Uterus (tissue), 2 donors: ENCODE results near the gene RASGEF1C.

Source experiments
- POLR2A ChIP-seq, 2 donors: fragments of 450-650 bp; IDR thresholded peaks; one replicate each; pipeline ENCODE4 v1.6.1; 2016; ENCODE audit warnings: antibody characterized with exemption in 2 of 2, mild to moderate bottlenecking in 1 of 2, moderate library complexity in 1 of 2
- TF ChIP-seq, protein P1 (sequence below), 4 experiments: fragments of 200-600 bp in 2 of 4; fragments of 450-650 bp in 2 of 4; sonication (generic) in 2 of 4; IDR thresholded peaks; one replicate each; pipeline ENCODE4 v1.5.1; 2016 to 2019; ENCODE audit warnings: antibody characterized with exemption in 4 of 4, mild to moderate bottlenecking in 2 of 4, moderate library complexity in 1 of 4

DNA sequence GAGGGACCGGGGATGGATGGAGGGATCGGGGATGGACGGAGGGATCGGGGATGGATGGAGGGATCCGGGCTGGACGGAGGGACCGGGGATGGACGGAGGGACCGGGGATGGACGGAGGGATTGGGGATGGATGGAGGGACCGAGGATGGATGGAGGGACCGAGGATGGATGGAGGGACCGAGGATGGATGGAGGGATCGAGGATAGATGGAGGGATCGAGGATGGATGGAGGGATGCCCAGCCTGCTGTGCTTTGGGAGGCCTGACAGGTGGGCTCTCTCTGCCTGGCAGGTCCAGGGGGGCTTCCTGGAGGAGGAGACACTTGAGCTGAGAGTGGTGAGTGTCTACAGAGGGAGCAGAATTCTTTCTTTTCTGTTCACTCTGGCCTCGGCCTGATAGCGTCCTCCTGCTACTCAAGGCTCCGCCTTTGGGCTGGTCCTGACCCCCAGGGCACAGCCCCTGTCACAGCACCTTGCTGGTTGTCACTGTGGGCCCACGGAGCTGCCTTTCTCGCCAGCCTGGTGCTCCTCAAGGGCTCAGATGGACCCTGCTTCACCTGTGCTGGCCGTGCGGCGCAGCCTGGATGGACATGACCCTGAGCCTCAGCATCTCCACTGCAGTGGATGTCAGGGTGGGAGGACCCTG is 95.2 kb downstream of the RASGEF1C start:
- TF ChIP-seq, protein P1, sequence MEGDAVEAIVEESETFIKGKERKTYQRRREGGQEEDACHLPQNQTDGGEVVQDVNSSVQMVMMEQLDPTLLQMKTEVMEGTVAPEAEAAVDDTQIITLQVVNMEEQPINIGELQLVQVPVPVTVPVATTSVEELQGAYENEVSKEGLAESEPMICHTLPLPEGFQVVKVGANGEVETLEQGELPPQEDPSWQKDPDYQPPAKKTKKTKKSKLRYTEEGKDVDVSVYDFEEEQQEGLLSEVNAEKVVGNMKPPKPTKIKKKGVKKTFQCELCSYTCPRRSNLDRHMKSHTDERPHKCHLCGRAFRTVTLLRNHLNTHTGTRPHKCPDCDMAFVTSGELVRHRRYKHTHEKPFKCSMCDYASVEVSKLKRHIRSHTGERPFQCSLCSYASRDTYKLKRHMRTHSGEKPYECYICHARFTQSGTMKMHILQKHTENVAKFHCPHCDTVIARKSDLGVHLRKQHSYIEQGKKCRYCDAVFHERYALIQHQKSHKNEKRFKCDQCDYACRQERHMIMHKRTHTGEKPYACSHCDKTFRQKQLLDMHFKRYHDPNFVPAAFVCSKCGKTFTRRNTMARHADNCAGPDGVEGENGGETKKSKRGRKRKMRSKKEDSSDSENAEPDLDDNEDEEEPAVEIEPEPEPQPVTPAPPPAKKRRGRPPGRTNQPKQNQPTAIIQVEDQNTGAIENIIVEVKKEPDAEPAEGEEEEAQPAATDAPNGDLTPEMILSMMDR (IDR thresholded peaks at IDR 0.05): no peak
- TF ChIP-seq POLR2A (IDR thresholded peaks at IDR 0.05): no peak
